ENCODE results near the gene PPARA.
A peak's percentile ranks its signal among the peaks of the same experiment; 100 is the strongest.

The PPARA gene

GRCh38 chr22:46150034-46150654, at the start of gene PPARA:
TSS of gene PPARA (plus strand) at chr22:46150526. CDS start at chr22:46198384, 47,858 bp downstream.
- peak; percentile 53 to 80 (median 74) for DNase-seq

- DNase-seq, result no peak
These were observed 48.2 kb upstream of the PPARA start for GRCh38 chr22:46102159-46102558.

- no peak for DNase-seq
These were observed 47.6 kb upstream of the PPARA start for GRCh38 chr22:46102752-46103151.

- no peak for DNase-seq
These were observed 47.1 kb upstream of the PPARA start for GRCh38 chr22:46103181-46103580.

GRCh38 chr22:46103664-46104063, 46.7 kb upstream of the PPARA start:
- DNase-seq, result no peak

GRCh38 chr22:46104170-46104880, 46.0 kb upstream of the PPARA start:
- no peak for DNase-seq

- no peak for DNase-seq
These were observed 45.3 kb upstream of the PPARA start for GRCh38 chr22:46104881-46105493.

GRCh38 chr22:46105494-46106278, 44.6 kb upstream of the PPARA start:
- DNase-seq, result no peak

GRCh38 chr22:46106279-46107022, 43.9 kb upstream of the PPARA start:
- DNase-seq, result no peak

GRCh38 chr22:46107089-46107664, 43.1 kb upstream of the PPARA start:
- no peak for DNase-seq

- no peak for DNase-seq
These were observed 42.4 kb upstream of the PPARA start for GRCh38 chr22:46107753-46108563.

GRCh38 chr22:46108564-46109473, 41.5 kb upstream of the PPARA start:
- DNase-seq, result no peak

- DNase-seq, result no peak
These were observed 40.8 kb upstream of the PPARA start for GRCh38 chr22:46109474-46110003.

- DNase-seq, result no peak
These were observed 40.1 kb upstream of the PPARA start for GRCh38 chr22:46110215-46110614.

GRCh38 chr22:46111645-46112306, 38.5 kb upstream of the PPARA start:
- DNase-seq, result no peak

- no peak for DNase-seq
These were observed 37.9 kb upstream of the PPARA start for GRCh38 chr22:46112405-46112804.

- no peak for DNase-seq
These were observed 37.0 kb upstream of the PPARA start for GRCh38 chr22:46113110-46113909.

GRCh38 chr22:46113910-46114517, 36.3 kb upstream of the PPARA start:
- no peak for DNase-seq
